SH-SY5Y (cell line): ENCODE measurements around the gene LRRC70.

ENCODE experiments used
- GATA2 ChIP-seq: IDR thresholded peaks from 2 replicates; pipeline ENCODE4 v1.6.1; 2011; ENCODE audit warnings: mild to moderate bottlenecking, low read depth, low read length
- GATA3 ChIP-seq: IDR thresholded peaks from 2 replicates; pipeline ENCODE4 v1.6.1; 2011; ENCODE audit warnings: low read depth, mild to moderate bottlenecking, low read length, moderate library complexity

Gene LRRC70

GRCh38 chr5:62608529-62609511, 30.2 kb downstream of the LRRC70 start:
- TF ChIP-seq GATA2 (no peak), GATA3 (no peak)

DNA sequence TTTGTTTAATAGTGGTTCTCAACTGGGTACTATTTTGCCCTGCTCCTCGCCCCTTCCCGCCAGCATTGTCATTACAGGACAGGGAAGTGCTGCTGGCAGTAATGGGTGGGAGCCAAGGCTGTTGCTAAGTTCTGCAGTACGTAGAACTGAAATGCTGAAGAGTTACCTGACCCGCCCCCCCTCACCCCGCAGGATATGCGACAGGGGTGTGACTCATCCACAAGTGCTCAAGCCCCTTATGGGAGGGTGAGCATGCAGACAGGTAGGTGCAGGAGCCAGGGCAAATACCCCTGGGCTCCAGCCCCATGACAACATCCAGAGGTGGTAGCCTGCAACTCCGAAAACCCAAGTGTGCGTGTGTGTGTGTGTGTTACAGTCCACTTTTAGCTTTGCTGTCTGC, 35.7 kb downstream of the LRRC70 start:
- no peak for TF ChIP-seq GATA3
- TF ChIP-seq GATA2 = no peak

DNA sequence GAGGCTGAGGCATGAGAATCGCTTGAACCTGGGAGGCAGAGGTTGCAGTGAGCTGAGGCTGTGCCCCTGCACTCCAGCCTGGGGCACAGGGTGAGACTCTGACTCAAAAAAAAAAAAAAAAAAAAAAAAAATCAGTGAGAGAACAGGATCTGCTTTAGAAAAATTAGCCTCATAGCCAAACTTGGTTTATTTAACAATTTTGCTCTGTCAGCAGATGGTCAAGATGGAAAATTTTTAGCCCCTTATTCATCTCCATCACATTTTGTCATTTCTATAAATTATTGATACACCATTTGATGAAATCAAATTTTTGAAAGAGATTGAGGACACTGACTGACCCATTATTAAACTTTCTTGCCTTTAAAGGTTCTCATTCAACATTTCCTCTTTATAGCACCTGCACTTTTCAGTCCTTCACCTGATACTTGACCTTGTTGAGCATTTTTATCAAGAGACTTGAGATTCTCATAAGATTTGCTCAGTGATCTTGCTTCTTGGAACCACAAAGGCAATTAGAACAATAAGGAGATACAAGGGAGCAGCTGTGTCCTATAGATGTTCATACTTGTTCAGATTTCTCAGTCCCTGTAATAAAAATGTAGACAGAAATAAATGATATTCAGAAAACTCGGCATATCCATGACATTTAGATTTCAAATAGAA, 38.1 kb downstream of the LRRC70 start:
- no peak for TF ChIP-seq GATA3
- no peak for TF ChIP-seq GATA2

DNA sequence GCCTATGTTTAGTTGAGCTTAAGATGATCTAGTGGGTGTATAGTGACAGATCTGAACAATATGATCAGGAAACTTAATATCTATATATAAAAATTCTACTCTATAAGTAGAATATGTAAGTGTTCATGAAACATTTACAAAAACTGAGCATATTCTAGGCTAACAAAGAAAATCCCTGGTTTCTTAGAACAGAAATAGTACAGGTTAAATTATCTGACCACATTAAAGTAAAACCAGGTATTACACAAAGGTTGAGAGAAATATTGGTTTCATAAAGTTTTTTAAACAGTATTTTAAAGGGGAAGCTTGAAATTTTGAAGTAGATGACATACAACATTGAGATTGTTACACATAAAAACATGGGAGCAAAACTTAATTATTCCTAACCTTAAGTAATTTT, 39.3 kb downstream of the LRRC70 start:
- no peak for TF ChIP-seq GATA3
- no peak for TF ChIP-seq GATA2

- no peak for TF ChIP-seq GATA3
- TF ChIP-seq GATA2 = no peak
These were observed 42.1 kb downstream of the LRRC70 start for GRCh38 chr5:62620761-62621160.

GRCh38 chr5:62621280-62621679, 42.7 kb downstream of the LRRC70 start:
- no peak for TF ChIP-seq GATA2

GRCh38 chr5:62623271-62623670, 44.7 kb downstream of the LRRC70 start:
- TF ChIP-seq GATA3 (no peak), GATA2 (no peak)

- TF ChIP-seq GATA3 = no peak
- no peak for TF ChIP-seq GATA2
These were observed 47.9 kb downstream of the LRRC70 start for GRCh38 chr5:62626534-62626933.

DNA sequence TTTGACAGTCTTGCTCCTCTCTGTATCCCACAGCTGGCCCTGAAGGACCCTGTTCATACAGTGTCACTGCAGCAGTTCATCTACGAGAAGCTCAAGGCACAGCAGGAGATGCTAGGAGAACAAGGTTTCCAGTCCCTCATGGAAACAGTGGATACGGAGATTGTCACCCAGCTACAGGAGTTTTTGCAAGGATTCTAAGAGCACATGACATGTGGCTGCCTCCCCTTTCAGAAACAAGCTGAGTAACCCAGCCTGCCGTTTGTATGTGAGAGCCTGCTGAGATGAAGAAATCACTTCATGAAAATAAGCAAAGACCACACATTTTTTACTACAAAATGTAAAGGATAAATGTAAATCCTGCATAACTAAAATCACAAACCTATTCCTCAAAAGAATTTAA, 48.5 kb downstream of the LRRC70 start:
- TF ChIP-seq GATA2 = no peak
- TF ChIP-seq GATA3 = no peak

DNA sequence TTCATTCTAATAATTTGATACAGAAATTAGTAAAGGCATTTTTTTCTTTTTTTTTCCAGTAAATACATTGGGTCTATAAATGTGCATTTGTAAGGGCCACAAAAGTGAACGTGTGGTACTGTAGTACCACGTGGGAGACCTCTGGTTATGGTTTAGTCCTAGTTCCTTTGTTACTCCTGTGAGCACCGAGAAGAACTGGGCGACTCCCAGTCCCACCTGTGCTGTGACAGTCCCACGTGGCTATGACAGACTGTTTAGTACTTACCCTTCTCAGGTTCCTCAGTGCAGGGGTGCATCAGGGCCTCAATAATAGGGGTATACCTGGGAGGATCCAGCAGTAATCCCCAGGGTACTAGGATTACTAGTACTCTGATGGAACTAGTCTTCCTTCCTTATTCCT, 49.3 kb downstream of the LRRC70 start:
- TF ChIP-seq GATA3 = no peak
- TF ChIP-seq GATA2 = no peak
